Activated naive CD4-positive, alpha-beta T cell treated with Interleukin-2 at 50 U/mL for 16 hours (primary cell): Measurements from ENCODE around the gene GOLPH3.
"Not testable (repeated sequence)": the region's sequence is repeated elsewhere in the genome, so short reads cannot be mapped to it uniquely, and the experiment has no call there.

Experiments
- DNase-seq: peaks from one replicate; pipeline ENCODE4 v3.0.0-alpha.2; 2020

Gene GOLPH3

DNA sequence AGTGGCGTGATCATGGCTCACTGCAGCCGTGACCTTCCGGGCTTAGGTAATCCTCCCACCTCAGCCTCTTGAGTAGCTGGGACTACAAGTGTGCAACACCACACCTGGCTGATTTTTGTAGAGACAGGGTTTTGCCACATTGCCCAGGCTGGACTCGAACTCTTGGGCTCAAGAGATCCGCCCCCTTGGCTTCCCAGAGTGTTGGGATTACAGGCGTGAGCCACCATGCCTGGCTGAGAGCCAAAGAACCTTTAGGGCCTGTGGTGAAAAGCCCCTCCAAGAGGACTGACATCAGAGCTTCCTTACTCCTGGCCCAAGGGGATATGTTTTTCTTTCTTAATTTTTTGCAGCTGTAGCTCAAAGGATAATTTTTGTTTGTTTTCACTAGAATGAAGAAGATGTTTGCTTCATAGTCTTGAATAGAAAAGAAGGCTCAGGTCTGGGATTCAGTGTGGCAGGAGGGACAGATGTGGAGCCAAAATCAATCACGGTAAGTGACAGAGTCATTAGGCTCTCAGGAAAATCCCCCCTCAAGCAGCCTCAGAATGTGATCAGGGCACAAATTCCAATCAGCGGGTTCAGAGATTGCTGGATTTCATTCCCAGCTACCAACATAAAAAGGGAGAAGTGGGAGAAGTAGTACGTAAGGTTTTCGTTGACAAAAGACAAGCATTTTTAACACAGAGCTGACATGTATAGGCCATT lies 77.1 kb downstream of the GOLPH3 start:
- DNase-seq: no peak

DNA sequence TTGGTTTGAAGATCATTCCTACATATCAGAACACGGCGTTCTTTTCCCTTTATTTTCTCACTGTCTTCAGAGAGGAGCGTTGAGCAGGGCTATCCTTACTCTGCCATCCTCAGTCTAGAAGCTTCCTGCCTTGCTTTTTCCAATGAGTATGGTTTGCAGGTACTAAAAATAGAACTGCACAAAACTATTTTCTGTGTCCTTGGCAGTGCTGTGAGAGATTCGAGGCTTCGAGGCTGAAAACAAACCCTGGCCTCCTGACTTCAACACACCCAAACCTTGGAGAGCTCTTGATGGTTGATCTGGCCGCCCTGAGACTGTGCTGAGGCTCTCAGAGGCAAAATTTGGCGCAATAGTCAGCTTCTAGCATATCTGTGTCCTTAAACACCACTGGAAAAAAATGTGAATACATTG lies 78.9 kb downstream of the GOLPH3 start:
- DNase-seq: no peak

DNA sequence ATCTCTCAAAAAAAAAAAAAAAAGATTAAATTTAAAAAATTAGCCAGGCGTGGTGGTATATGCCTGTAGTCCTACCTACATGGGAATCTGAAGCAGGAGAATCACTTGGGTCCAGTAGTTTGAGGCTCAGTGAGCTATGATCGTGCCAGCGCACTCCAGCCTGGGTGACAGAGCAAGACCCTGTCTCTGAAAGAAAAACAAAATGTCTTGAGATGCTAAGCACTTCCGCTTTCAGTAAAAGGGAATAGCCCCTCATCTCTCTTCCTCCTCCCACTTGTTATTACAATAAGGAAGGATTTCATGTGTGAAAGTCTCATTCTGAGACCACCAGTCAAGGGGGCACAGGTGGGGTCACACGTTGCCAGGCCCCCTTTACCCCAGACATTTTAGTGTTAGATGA lies 79.4 kb downstream of the GOLPH3 start:
- no peak for DNase-seq

DNA sequence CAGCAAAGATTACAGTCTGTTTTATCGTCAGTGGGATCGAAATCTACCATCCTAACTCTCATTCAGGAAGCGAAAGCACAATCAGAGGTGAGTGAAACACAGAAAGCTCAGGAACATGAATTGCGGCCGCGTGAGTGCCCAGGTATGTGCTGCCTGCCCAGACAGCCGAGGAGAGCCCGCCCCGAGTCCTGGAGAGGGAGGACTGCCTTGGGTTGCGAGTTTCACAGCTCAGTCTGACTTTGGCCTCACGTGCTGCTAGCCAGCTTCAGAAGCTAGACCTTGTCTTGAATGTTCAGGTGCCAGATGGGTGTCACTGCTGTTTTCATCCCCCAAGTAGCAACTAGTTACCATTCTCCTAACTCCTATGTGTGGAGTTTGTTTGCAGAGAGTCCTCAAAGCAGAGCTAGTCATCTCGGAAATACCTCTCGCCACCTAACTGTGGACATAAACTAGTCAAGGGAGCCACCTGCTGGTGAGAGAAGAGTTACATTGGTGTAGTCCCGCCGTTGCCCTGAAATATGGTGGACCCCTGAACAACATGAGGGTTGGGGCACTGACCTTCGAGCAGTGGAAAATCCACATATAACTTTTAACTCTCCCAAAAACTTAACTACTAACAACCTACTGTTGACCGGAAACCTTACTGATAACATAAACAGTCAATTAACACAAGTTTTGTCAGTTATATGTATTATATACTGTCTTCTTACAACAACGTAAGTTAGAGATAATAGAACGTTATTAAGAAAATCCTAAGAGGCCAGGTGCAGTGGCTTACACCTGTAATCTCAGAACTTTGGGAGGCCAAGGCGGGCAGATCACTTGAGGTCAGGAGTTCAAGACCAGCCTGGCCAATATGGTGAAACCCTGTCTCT lies 80.9 kb downstream of the GOLPH3 start:
- DNase-seq: peak; percentile 60

DNA sequence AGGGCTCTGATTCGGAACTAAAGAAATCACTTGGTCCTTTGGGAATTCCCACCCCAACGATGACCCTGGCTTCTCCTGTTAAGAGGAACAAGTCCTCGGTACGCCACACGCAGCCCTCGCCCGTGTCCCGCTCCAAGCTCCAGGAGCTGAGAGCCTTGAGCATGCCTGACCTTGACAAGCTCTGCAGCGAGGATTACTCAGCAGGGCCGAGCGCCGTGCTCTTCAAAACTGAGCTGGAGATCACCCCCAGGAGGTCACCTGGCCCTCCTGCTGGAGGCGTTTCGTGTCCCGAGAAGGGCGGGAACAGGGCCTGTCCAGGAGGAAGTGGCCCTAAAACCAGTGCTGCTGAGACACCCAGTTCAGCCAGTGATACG lies 83.4 kb downstream of the GOLPH3 start:
- DNase-seq: no peak

DNA sequence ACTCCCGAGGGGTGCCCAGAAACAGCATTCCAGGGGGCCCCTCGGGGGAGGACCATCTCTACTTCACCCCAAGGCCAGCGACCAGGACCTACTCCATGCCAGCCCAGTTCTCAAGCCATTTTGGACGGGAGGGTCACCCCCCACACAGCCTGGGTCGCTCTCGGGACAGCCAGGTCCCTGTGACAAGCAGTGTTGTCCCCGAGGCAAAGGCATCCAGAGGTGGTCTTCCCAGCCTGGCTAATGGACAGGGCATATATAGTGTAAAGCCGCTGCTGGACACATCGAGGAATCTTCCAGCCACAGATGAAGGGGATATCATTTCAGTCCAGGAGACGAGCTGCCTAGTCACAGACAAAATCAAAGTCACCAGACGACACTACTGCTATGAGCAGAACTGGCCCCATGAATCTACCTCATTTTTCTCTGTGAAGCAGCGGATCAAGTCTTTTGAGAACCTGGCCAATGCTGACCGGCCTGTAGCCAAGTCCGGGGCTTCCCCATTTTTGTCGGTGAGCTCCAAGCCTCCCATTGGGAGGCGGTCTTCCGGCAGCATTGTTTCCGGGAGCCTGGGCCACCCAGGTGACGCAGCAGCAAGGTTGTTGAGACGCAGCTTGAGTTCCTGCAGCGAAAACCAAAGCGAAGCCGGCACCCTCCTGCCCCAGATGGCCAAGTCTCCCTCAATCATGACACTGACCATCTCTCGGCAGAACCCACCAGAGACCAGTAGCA lies 83.9 kb downstream of the GOLPH3 start:
- no peak for DNase-seq

DNA sequence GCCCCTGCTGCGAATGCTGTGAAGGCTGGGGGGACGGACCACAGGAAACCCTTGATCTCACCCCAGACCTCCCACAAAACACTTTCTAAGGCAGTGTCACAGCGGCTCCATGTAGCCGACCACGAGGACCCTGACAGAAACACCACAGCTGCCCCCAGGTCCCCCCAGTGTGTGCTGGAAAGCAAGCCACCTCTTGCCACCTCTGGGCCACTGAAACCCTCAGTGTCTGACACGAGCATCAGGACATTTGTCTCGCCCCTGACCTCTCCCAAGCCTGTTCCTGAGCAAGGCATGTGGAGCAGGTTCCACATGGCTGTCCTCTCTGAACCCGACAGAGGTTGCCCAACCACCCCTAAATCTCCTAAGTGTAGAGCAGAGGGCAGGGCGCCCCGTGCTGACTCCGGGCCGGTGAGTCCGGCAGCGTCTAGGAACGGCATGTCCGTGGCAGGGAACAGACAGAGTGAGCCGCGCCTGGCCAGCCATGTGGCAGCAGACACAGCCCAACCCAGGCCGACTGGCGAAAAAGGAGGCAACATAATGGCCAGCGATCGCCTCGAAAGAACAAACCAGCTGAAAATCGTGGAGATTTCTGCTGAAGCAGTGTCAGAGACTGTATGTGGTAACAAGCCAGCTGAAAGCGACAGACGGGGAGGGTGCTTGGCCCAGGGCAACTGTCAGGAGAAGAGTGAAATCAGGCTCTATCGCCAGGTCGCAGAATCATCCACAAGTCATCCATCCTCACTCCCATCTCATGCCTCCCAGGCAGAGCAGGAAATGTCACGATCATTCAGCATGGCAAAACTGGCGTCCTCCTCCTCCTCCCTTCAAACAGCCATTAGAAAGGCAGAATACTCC lies 84.7 kb downstream of the GOLPH3 start:
- no peak for DNase-seq

DNA sequence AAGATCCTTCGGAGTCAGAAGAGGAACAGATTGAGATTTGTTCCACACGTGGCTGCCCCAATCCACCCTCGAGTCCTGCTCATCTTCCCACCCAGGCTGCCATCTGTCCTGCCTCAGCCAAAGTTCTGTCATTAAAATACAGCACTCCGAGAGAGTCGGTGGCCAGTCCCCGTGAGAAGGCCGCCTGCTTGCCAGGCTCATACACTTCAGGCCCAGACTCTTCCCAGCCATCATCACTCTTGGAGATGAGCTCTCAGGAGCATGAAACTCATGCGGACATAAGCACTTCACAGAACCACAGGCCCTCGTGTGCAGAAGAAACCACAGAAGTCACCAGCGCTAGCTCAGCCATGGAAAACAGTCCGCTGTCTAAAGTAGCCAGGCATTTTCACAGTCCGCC lies 85.9 kb downstream of the GOLPH3 start:
- no peak for DNase-seq

DNA sequence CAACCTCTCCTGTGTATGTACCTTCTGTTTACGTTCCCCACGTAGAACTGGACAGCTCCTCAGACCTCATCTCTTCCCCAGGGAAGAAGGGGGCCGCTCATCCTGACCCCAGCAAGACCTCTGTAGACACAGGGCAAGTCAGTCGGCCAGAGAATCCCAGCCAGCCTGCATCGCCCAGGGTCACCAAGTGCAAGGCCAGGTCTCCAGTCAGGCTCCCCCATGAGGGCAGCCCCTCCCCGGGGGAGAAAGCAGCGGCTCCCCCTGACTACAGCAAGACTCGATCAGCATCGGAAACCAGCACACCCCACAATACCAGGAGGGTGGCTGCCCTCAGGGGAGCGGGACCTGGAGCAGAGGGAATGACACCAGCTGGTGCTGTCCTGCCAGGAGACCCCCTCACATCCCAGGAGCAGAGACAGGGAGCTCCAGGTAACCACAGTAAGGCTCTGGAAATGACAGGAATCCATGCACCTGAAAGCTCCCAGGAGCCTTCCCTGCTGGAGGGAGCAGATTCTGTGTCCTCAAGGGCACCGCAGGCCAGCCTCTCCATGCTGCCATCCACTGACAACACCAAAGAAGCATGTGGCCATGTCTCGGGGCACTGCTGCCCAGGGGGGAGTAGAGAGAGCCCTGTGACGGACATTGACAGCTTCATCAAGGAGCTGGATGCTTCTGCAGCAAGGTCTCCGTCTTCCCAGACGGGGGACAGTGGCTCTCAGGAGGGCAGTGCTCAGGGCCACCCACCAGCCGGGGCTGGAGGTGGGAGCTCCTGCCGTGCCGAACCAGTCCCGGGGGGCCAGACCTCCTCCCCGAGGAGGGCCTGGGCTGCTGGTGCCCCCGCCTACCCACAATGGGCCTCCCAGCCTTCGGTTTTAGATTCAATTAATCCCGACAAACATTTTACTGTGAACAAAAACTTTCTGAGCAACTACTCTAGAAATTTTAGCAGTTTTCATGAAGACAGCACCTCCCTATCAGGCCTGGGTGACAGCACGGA lies 86.7 kb downstream of the GOLPH3 start:
- no peak for DNase-seq

DNA sequence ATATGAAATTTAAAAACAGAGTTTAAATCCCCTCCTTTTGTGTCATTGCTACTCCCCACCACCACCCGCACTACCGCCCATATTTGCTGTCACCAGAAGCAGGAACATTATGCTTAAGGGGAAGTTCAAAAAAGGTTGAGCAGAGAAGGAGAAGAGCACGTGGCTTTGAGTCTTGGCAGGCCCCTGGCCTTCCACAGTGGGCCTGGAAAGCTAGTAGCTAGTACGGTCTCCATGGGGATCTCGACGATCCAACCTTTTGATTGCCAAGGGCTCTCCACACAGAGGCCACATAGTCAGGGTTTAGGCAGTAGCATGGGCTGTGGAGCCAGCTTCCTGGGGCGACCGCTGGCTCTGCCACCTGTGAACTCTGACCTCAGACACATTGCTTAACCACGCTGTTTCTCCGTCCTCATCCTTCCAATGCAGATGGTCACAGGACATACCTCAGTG lies 90.1 kb downstream of the GOLPH3 start:
- DNase-seq: no peak

DNA sequence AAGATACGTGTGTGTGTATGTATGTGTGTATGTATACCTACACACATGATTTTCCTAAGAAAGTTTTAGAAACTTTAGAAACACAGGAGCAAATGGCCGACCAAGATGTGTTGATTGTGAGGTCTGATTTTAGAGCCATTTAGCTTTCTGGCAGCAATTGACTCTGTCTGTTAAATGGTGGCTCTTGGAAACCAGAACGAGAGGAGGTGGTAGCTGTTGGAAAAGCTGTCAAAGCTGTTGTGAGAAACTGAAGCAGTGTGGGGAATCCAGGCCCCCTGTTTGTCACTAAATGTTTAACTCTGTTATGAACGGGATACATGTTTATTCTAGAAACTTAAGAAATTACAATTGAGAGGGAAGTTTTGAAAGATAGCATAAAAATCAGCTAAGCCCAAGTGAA lies 91.4 kb downstream of the GOLPH3 start:
- DNase-seq: no peak

DNA sequence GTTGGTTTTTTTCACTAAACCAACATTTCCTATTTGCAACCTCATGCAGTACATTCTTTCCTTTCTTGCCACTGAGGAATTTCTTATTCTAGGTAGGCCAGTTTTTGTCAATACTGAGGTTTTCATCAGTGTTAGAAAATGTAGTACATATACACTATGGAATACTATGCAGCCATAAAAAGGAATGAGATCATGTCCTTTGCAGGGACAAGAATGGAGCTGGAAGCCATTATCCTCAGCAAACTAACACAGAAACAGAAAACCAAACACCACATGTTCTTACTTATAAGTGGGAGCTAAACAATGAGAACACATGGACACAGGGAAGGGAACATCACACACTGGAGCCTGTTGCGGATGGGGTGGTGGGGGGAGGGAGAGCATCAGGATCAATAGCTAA lies 93.6 kb downstream of the GOLPH3 start:
- not testable (repeated sequence) for DNase-seq

DNA sequence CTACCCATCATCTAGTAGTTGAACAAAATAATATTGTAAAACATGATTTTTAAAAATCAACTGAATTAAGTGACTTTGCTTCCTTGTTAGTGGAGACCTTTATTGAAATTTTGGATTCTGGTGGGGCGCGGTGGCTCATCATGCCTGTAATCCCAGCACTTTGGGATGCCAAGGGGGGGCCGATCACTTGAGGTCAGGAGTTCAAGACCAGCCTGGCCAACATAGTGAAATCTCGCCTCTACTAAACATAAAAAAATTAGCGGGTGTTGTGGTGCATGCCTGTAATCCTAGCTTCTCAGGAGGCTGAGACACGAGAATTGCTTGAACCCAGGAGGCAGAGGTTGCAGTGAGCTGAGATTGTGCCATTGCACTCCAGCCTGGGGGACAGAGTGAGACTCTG lies 95.3 kb downstream of the GOLPH3 start:
- not testable (repeated sequence) for DNase-seq

DNA sequence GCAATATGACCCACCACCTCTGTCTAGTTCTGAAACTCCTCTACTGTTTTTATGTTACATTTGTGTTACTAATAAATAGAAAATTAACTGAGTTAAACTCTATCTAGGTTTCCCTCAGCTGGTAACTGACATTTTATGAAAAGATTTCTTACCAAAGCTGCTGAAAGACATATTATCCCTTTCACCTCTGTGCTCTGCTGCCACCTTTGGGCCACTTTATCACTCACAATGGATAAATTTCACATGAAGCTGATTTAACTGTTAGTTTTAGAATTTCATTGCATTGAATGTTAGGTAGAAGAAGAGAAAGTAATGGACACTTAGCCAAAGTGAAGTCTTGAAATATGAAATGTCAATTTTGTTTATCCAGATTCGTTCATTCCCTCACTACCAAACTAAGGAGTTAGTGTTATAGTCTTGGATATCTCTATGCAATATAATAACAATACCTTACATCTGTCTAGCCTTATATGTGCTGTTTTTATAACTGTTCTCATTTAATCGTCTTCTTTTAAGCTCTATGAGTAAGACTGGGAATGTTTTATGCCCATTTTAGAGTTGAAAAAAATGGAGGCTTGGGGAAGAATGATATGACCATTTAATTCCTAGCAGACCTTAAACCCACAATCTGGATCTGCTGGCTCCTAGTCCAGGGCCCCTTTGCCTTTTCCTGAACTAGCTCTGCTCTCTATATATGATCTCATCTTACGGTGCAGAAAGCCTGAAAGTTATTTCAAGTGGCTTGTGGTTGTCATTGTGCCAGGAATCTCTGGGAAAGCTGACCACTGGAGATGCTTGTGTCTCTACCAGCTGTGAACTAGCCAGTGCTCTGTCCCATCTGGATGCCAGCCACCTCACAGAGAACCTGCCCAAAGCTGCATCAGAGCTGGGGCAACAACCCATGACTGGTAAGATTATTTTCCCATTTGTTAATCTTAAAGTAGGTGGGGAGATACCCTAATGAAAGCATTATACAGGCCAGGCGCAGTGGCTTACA lies 97.1 kb downstream of the GOLPH3 start:
- peak; percentile 21 for DNase-seq
